ENCODE results near the gene CSTF2T. TPM values are rescaled to one million over a fixed set of nuclear protein-coding genes. Genes with fewer than 3 reads are reported as not detected.

CSTF2T gene
- total and polyA plus RNA-seq, 7 experiments from 2014 or later = 18.4 to 52.9 (median 25.6) TPM

GRCh38 chr10:51700228-51700817, 928 bp upstream of the CSTF2T start:
- Mint-ChIP-seq H3K4me1 (peaks cover 27 to 56% (median 45%) of the 10 kb centered on the region in 7 donors), H3K36me3 (peaks cover 6 to 39% (median 26%) of the 10 kb centered on the region in 5 donors), H3K27ac (peak overlapping the region; percentile 99 to 100 (median 100)), H3K9me3 (peaks cover 0 to 7% (median 0%) of the 10 kb centered on the region in 11 donors), H3K27me3 (no peaks in the 10 kb centered on the region), H3K4me3 (peak overlapping the region; percentile 96 to 100 (median 99))
- no peaks in the 10 kb centered on the region for H3K27me3 ChIP-seq (ENCODE audit: control insufficient read depth in 2 of 2, insufficient read depth in 2 of 2, low read length in 2 of 2)
- no peaks in the 10 kb centered on the region for H3K9me3 ChIP-seq (ENCODE audit: control insufficient read depth in 2 of 3, low read length in 3 of 3)
- ChIA-PET POLR2A (interaction anchor here (1.1 to 3.3 kb wide), 2 partner anchors 9 to 26 kb away, joined by 3 to 12 read pairs; no protein-coding TSS in a partner anchor), CTCF (interaction anchor here (1.3 kb wide), 1 partner anchor 8 kb away, joined by 4 read pairs; no protein-coding TSS in a partner anchor)
- intact Hi-C loops (cut with micrococcal nuclease) = loop anchor here in 1 of 2 donors (1.0 kb wide), 1 partner anchor 8 kb away; no protein-coding TSS in a partner anchor
- ATAC-seq (no peak), DNase-seq (peak in 3 of 9 donors; percentile 15 to 61 (median 19))
- peak overlapping the region; percentile 96 for H3K4me3 ChIP-seq (ENCODE audit: low read length)
- H3K27ac ChIP-seq (ENCODE audit: low read depth, low read length) = peak overlapping the region; percentile 88
- H3K4me1 ChIP-seq (ENCODE audit: control insufficient read depth in 2 of 2, insufficient read depth in 2 of 2, low read length in 2 of 2) = peaks cover 24 to 40% of the 10 kb centered on the region in 2 donors
- H3K36me3 ChIP-seq (ENCODE audit: control insufficient read depth in 2 of 3, insufficient read depth in 3 of 3, low read length in 3 of 3) = peaks cover 0 to 5% (median 4%) of the 10 kb centered on the region in 3 experiments

- intact Hi-C loops (cut with micrococcal nuclease) = loop anchor here in 1 of 2 donors (5.0 kb wide), 1 partner anchor 178 kb away; no protein-coding TSS in a partner anchor
Measured at GRCh38 chr10:51699145-51699474, 285 bp downstream of the CSTF2T start.

GRCh38 chr10:51698473-51699063, 827 bp downstream of the CSTF2T start:
- peaks cover 29 to 62% (median 60%) of the 10 kb centered on the region in 7 donors for H3K4me1 Mint-ChIP-seq

More at GRCh38 chr10:51699145-51699474, 285 bp downstream of the CSTF2T start:
- no peak for DNase-seq
- ChIA-PET CTCF (no interaction called here), POLR2A (interaction anchor here (0.6 to 3.3 kb wide), 2 partner anchors 10 to 1340 kb away, joined by 3 to 12 read pairs; no protein-coding TSS in a partner anchor)
- H3K36me3 ChIP-seq (ENCODE audit: control insufficient read depth in 2 of 3, insufficient read depth in 3 of 3, low read length in 3 of 3) = peaks cover 0 to 5% (median 4%) of the 10 kb centered on the region in 3 experiments
- Mint-ChIP-seq H3K9me3 (peaks cover 0 to 7% (median 0%) of the 10 kb centered on the region in 11 donors), H3K4me1 (peaks cover 29 to 64% (median 58%) of the 10 kb centered on the region in 7 donors), H3K27ac (peak overlapping the region; percentile 99 to 100 (median 100)), H3K36me3 (peaks cover 6 to 39% (median 29%) of the 10 kb centered on the region in 5 donors), H3K27me3 (no peaks in the 10 kb centered on the region), H3K4me3 (peak overlapping the region; percentile 96 to 100 (median 99))
- peaks cover 24 to 45% of the 10 kb centered on the region in 2 donors for H3K4me1 ChIP-seq (ENCODE audit: control insufficient read depth in 2 of 2, insufficient read depth in 2 of 2, low read length in 2 of 2)
- no peaks in the 10 kb centered on the region for H3K9me3 ChIP-seq (ENCODE audit: control insufficient read depth in 2 of 3, low read length in 3 of 3)
- H3K4me3 ChIP-seq (ENCODE audit: low read length) = peak overlapping the region; percentile 96
- ATAC-seq = peak; percentile 47
- no peaks in the 10 kb centered on the region for H3K27me3 ChIP-seq (ENCODE audit: control insufficient read depth in 2 of 2, insufficient read depth in 2 of 2, low read length in 2 of 2)
- peak overlapping the region; percentile 88 for H3K27ac ChIP-seq (ENCODE audit: low read depth, low read length)

DNA sequence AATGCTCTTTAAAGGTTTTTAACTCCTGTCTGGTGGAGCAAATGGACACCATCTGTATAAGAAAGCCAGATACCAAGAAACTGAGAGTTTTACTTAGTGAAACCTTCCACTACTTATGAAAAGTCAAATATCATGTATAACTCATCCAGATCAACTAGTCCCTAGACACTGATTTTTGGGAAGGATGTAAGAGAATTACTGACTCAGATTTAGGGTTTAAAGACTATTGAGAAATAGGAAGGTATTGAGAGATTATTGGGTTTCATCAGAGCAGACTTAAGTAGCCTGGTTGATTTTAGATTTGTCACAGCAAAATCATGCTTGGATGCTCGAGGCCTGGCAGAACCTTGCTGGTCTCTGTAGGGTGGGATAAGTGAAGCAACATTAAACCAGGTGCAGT, 3.1 kb downstream of the CSTF2T start:
- intact Hi-C loops (cut with micrococcal nuclease) = loop anchor here in 1 of 2 donors (5.0 kb wide), 1 partner anchor 181 kb away; no protein-coding TSS in a partner anchor
- Mint-ChIP-seq H3K4me1 (peaks cover 29 to 62% (median 55%) of the 10 kb centered on the region in 7 donors), H3K9me3 (peaks cover 0 to 6% (median 0%) of the 10 kb centered on the region in 11 donors), H3K36me3 (peaks cover 6 to 31% (median 29%) of the 10 kb centered on the region in 5 donors), H3K27me3 (no peaks in the 10 kb centered on the region), H3K4me3 (peak overlapping the region; percentile 30 to 100 (median 62)), H3K27ac (peak overlapping the region in 8 of 9 donors; percentile 43 to 99 (median 58))
- H3K9me3 ChIP-seq (ENCODE audit: control insufficient read depth in 2 of 3, low read length in 3 of 3) = no peaks in the 10 kb centered on the region
- H3K4me1 ChIP-seq (ENCODE audit: control insufficient read depth in 2 of 2, insufficient read depth in 2 of 2, low read length in 2 of 2) = peaks cover 24 to 45% of the 10 kb centered on the region in 2 donors
- ATAC-seq = no peak
- ChIA-PET CTCF (no interaction called here), POLR2A (no interaction called here)
- H3K27ac ChIP-seq (ENCODE audit: low read depth, low read length) = peak overlapping the region; percentile 15
- DNase-seq = no peak
- H3K4me3 ChIP-seq (ENCODE audit: low read length) = no peak overlapping the region
- no peaks in the 10 kb centered on the region for H3K27me3 ChIP-seq (ENCODE audit: control insufficient read depth in 2 of 2, insufficient read depth in 2 of 2, low read length in 2 of 2)
- peaks cover 0 to 5% (median 4%) of the 10 kb centered on the region in 3 experiments for H3K36me3 ChIP-seq (ENCODE audit: control insufficient read depth in 2 of 3, insufficient read depth in 3 of 3, low read length in 3 of 3)

More at GRCh38 chr10:51698473-51699063, 827 bp downstream of the CSTF2T start:
- Mint-ChIP-seq H3K9me3 (peaks cover 0 to 7% (median 0%) of the 10 kb centered on the region in 11 donors), H3K27me3 (no peaks in the 10 kb centered on the region), H3K4me3 (peak overlapping the region; percentile 96 to 100 (median 99)), H3K27ac (peak overlapping the region; percentile 99 to 100 (median 100)), H3K36me3 (peaks cover 6 to 39% (median 29%) of the 10 kb centered on the region in 5 donors)
- Histone ChIP-seq H3K36me3 (ENCODE audit: control insufficient read depth in 2 of 3, insufficient read depth in 3 of 3, low read length in 3 of 3) (peaks cover 0 to 5% (median 4%) of the 10 kb centered on the region in 3 experiments), H3K4me3 (ENCODE audit: low read length) (peak overlapping the region; percentile 96), H3K4me1 (ENCODE audit: control insufficient read depth in 2 of 2, insufficient read depth in 2 of 2, low read length in 2 of 2) (peaks cover 24 to 45% of the 10 kb centered on the region in 2 donors), H3K27me3 (ENCODE audit: control insufficient read depth in 2 of 2, insufficient read depth in 2 of 2, low read length in 2 of 2) (no peaks in the 10 kb centered on the region), H3K27ac (ENCODE audit: low read depth, low read length) (peak overlapping the region; percentile 88), H3K9me3 (ENCODE audit: control insufficient read depth in 2 of 3, low read length in 3 of 3) (no peaks in the 10 kb centered on the region)
- DNase-seq = peak in 1 of 9 donors; percentile 14
- ChIA-PET POLR2A (interaction anchor here (0.6 to 3.3 kb wide), 2 partner anchors 10 to 1339 kb away, joined by 3 to 12 read pairs; no protein-coding TSS in a partner anchor), CTCF (no interaction called here)
- intact Hi-C loops (cut with micrococcal nuclease) = loop anchor here in 1 of 2 donors (5.0 kb wide), 1 partner anchor 179 kb away; no protein-coding TSS in a partner anchor
- ATAC-seq = no peak

GRCh38 chr10:51694086-51694768, 5.2 kb downstream of the CSTF2T start:
- H3K36me3 ChIP-seq (ENCODE audit: control insufficient read depth in 2 of 3, insufficient read depth in 3 of 3, low read length in 3 of 3) = peaks cover 0 to 5% (median 3%) of the 10 kb centered on the region in 3 experiments
- Mint-ChIP-seq H3K27ac (peak overlapping the region in 2 of 9 donors; percentile 21 to 22), H3K4me3 (no peak overlapping the region), H3K36me3 (peaks cover 3 to 29% (median 26%) of the 10 kb centered on the region in 5 donors), H3K9me3 (peaks cover 0 to 8% (median 0%) of the 10 kb centered on the region in 11 donors), H3K4me1 (peaks cover 26 to 49% (median 47%) of the 10 kb centered on the region in 7 donors), H3K27me3 (no peaks in the 10 kb centered on the region)
- ChIA-PET CTCF (interaction anchor here (0.6 kb wide), 1 partner anchor 12 kb away, joined by 3 read pairs; no protein-coding TSS in a partner anchor), POLR2A (no interaction called here)
- H3K4me3 ChIP-seq (ENCODE audit: low read length) = no peak overlapping the region
- H3K9me3 ChIP-seq (ENCODE audit: control insufficient read depth in 2 of 3, low read length in 3 of 3) = no peaks in the 10 kb centered on the region
- peaks cover 24 to 40% of the 10 kb centered on the region in 2 donors for H3K4me1 ChIP-seq (ENCODE audit: control insufficient read depth in 2 of 2, insufficient read depth in 2 of 2, low read length in 2 of 2)
- DNase-seq = no peak
- no peak overlapping the region for H3K27ac ChIP-seq (ENCODE audit: low read depth, low read length)
- intact Hi-C loops (cut with micrococcal nuclease) = loop anchor here in 1 of 2 donors (5.0 kb wide), 1 partner anchor 53 kb away; no protein-coding TSS in a partner anchor
- H3K27me3 ChIP-seq (ENCODE audit: control insufficient read depth in 2 of 2, insufficient read depth in 2 of 2, low read length in 2 of 2) = no peaks in the 10 kb centered on the region
- no peak for ATAC-seq

GRCh38 chr10:51691135-51691534, 8.3 kb downstream of the CSTF2T start:
- DNase-seq (no peak), ATAC-seq (no peak)
- Mint-ChIP-seq H3K36me3 (peaks cover 3 to 9% (median 8%) of the 10 kb centered on the region in 5 donors), H3K4me1 (peaks cover 6 to 25% (median 21%) of the 10 kb centered on the region in 7 donors), H3K4me3 (no peak overlapping the region), H3K27ac (no peak overlapping the region), H3K27me3 (peaks cover 0 to 5% (median 0%) of the 10 kb centered on the region in 5 donors), H3K9me3 (peaks cover 0 to 13% (median 2%) of the 10 kb centered on the region in 11 donors)
- Histone ChIP-seq H3K4me1 (ENCODE audit: control insufficient read depth in 2 of 2, insufficient read depth in 2 of 2, low read length in 2 of 2) (peaks cover under 1 to 13% of the 10 kb centered on the region in 2 donors), H3K9me3 (ENCODE audit: control insufficient read depth in 2 of 3, low read length in 3 of 3) (no peaks in the 10 kb centered on the region), H3K36me3 (ENCODE audit: control insufficient read depth in 2 of 3, insufficient read depth in 3 of 3, low read length in 3 of 3) (peaks cover 0 to 4% (median 0%) of the 10 kb centered on the region in 3 experiments), H3K27ac (ENCODE audit: low read depth, low read length) (no peak overlapping the region), H3K27me3 (ENCODE audit: control insufficient read depth in 2 of 2, insufficient read depth in 2 of 2, low read length in 2 of 2) (no peaks in the 10 kb centered on the region), H3K4me3 (ENCODE audit: low read length) (no peak overlapping the region)
- ChIA-PET POLR2A (no interaction called here), CTCF (no interaction called here)
- intact Hi-C loops (cut with micrococcal nuclease) = loop anchor here in 1 of 2 donors (5.0 kb wide), 1 partner anchor 56 kb away; no protein-coding TSS in a partner anchor

All from naive thymus-derived CD4-positive, alpha-beta T cell (primary cell).